Measurements from ENCODE around the gene PDHX. TPM values are rescaled to one million over a fixed set of nuclear protein-coding genes. Genes with fewer than 3 reads are reported as not detected.
"Not testable (repeated sequence)": the region's sequence is repeated elsewhere in the genome, so short reads cannot be mapped to it uniquely, and the experiment has no call there.

The PDHX gene
- total RNA-seq, 1 experiment from 2014 or later, result 26.0 TPM

- no peaks in the 10 kb centered on the region for H4K20me1 ChIP-seq (ENCODE audit: insufficient read depth, low read depth, low read length)
- peaks cover 26% of the 10 kb centered on the region for H3K36me3 ChIP-seq (ENCODE audit: insufficient read depth, low read length)
- H3K27me3 ChIP-seq (ENCODE audit: low read length), result no peaks in the 10 kb centered on the region
- no peak overlapping the region for H3K9ac ChIP-seq (ENCODE audit: low read length)
- no peak for DNase-seq
- H3K4me1 ChIP-seq (ENCODE audit: low read length), result no peaks in the 10 kb centered on the region
- H3K9me2 ChIP-seq (replicated peaks; ENCODE audit: insufficient read depth, low read length), result no peaks in the 10 kb centered on the region
- H3K9me3 ChIP-seq (ENCODE audit: low read length), result peaks cover 30% of the 10 kb centered on the region
- H3K4me3 ChIP-seq (ENCODE audit: low read length), result no peak overlapping the region
- H3K4me2 ChIP-seq (ENCODE audit: low read depth, low read length, poor library complexity, severe bottlenecking), result no peak overlapping the region
- no peak overlapping the region for H3K27ac ChIP-seq (ENCODE audit: low read length)
- peaks cover 100% of the 10 kb centered on the region for H3K79me2 ChIP-seq (ENCODE audit: low read length)
- no peak overlapping the region for H2AFZ ChIP-seq (ENCODE audit: low read length)
Observed at GRCh38 chr11:34904421-34904955, 11.9 kb upstream of the PDHX start.

- H3K4me3 ChIP-seq (ENCODE audit: low read length), result no peak overlapping the region
- peaks cover 18% of the 10 kb centered on the region for H3K9me3 ChIP-seq (ENCODE audit: low read length)
- H3K79me2 ChIP-seq (ENCODE audit: low read length), result peaks cover 99% of the 10 kb centered on the region
- DNase-seq, result no peak
- H3K27me3 ChIP-seq (ENCODE audit: low read length), result no peaks in the 10 kb centered on the region
- H3K36me3 ChIP-seq (ENCODE audit: insufficient read depth, low read length), result peaks cover 35% of the 10 kb centered on the region
- H3K27ac ChIP-seq (ENCODE audit: low read length), result no peak overlapping the region
- H3K9me2 ChIP-seq (replicated peaks; ENCODE audit: insufficient read depth, low read length), result no peaks in the 10 kb centered on the region
- no peak overlapping the region for H3K4me2 ChIP-seq (ENCODE audit: low read depth, low read length, poor library complexity, severe bottlenecking)
- no peak overlapping the region for H3K9ac ChIP-seq (ENCODE audit: low read length)
- H2AFZ ChIP-seq (ENCODE audit: low read length), result no peak overlapping the region
- H4K20me1 ChIP-seq (ENCODE audit: insufficient read depth, low read depth, low read length), result no peaks in the 10 kb centered on the region
- H3K4me1 ChIP-seq (ENCODE audit: low read length), result peaks cover 6% of the 10 kb centered on the region
Observed at GRCh38 chr11:34905666-34906065, 10.8 kb upstream of the PDHX start.

GRCh38 chr11:34907934-34908593 lies 8.4 kb upstream of the PDHX start:
- no peak overlapping the region for H3K4me2 ChIP-seq (ENCODE audit: low read depth, low read length, poor library complexity, severe bottlenecking)

GRCh38 chr11:34909415-34909814 lies 7.0 kb upstream of the PDHX start:
- H3K4me3 ChIP-seq (ENCODE audit: low read length), result no peak overlapping the region
- H3K79me2 ChIP-seq (ENCODE audit: low read length), result peaks cover 95% of the 10 kb centered on the region
- peaks cover 30% of the 10 kb centered on the region for H3K36me3 ChIP-seq (ENCODE audit: insufficient read depth, low read length)
- H3K9me2 ChIP-seq (replicated peaks; ENCODE audit: insufficient read depth, low read length), result no peaks in the 10 kb centered on the region
- H3K4me1 ChIP-seq (ENCODE audit: low read length), result peaks cover 25% of the 10 kb centered on the region
- H3K27me3 ChIP-seq (ENCODE audit: low read length), result no peaks in the 10 kb centered on the region
- no peak overlapping the region for H3K4me2 ChIP-seq (ENCODE audit: low read depth, low read length, poor library complexity, severe bottlenecking)
- H3K27ac ChIP-seq (ENCODE audit: low read length), result no peak overlapping the region
- H4K20me1 ChIP-seq (ENCODE audit: insufficient read depth, low read depth, low read length), result no peaks in the 10 kb centered on the region
- H3K9me3 ChIP-seq (ENCODE audit: low read length), result no peaks in the 10 kb centered on the region; the same call in 1 of the 2 replicates
- no peak overlapping the region for H2AFZ ChIP-seq (ENCODE audit: low read length)
- H3K9ac ChIP-seq (ENCODE audit: low read length), result no peak overlapping the region
- no peak for DNase-seq

More at GRCh38 chr11:34907934-34908593, 8.4 kb upstream of the PDHX start:
- Histone ChIP-seq H3K27me3 (ENCODE audit: low read length) (no peaks in the 10 kb centered on the region), H2AFZ (ENCODE audit: low read length) (no peak overlapping the region), H3K36me3 (ENCODE audit: insufficient read depth, low read length) (peaks cover 28% of the 10 kb centered on the region), H3K9me2 (replicated peaks; ENCODE audit: insufficient read depth, low read length) (no peaks in the 10 kb centered on the region), H3K27ac (ENCODE audit: low read length) (no peak overlapping the region), H3K9ac (ENCODE audit: low read length) (no peak overlapping the region), H3K4me3 (ENCODE audit: low read length) (no peak overlapping the region), H3K9me3 (ENCODE audit: low read length) (peaks cover 3% of the 10 kb centered on the region), H3K4me1 (ENCODE audit: low read length) (peaks cover 23% of the 10 kb centered on the region), H3K79me2 (ENCODE audit: low read length) (peaks cover 95% of the 10 kb centered on the region), H4K20me1 (ENCODE audit: insufficient read depth, low read depth, low read length) (no peaks in the 10 kb centered on the region)
- DNase-seq, result no peak

GRCh38 chr11:34909955-34910354 lies 6.5 kb upstream of the PDHX start:
- no peak overlapping the region for H3K27ac ChIP-seq (ENCODE audit: low read length)
- no peaks in the 10 kb centered on the region for H3K9me2 ChIP-seq (replicated peaks; ENCODE audit: insufficient read depth, low read length)
- no peaks in the 10 kb centered on the region for H4K20me1 ChIP-seq (ENCODE audit: insufficient read depth, low read depth, low read length)
- H3K4me1 ChIP-seq (ENCODE audit: low read length), result peaks cover 30% of the 10 kb centered on the region
- no peaks in the 10 kb centered on the region; the same call in 1 of the 2 replicates for H3K9me3 ChIP-seq (ENCODE audit: low read length)
- DNase-seq, result no peak
- H3K79me2 ChIP-seq (ENCODE audit: low read length), result peaks cover 95% of the 10 kb centered on the region
- no peak overlapping the region for H3K4me3 ChIP-seq (ENCODE audit: low read length)
- H3K36me3 ChIP-seq (ENCODE audit: insufficient read depth, low read length), result peaks cover 31% of the 10 kb centered on the region
- H3K27me3 ChIP-seq (ENCODE audit: low read length), result no peaks in the 10 kb centered on the region
- H3K4me2 ChIP-seq (ENCODE audit: low read depth, low read length, poor library complexity, severe bottlenecking), result no peak overlapping the region
- no peak overlapping the region for H2AFZ ChIP-seq (ENCODE audit: low read length)
- no peak overlapping the region for H3K9ac ChIP-seq (ENCODE audit: low read length)

GRCh38 chr11:34910817-34911216 lies 5.6 kb upstream of the PDHX start:
- Histone ChIP-seq H3K9me2 (replicated peaks; ENCODE audit: insufficient read depth, low read length) (no peaks in the 10 kb centered on the region), H3K4me2 (ENCODE audit: low read depth, low read length, poor library complexity, severe bottlenecking) (no peak overlapping the region), H3K9ac (ENCODE audit: low read length) (no peak overlapping the region), H3K27ac (ENCODE audit: low read length) (peak overlapping the region; percentile 17; the same call in 1 of the 2 replicates), H4K20me1 (ENCODE audit: insufficient read depth, low read depth, low read length) (no peaks in the 10 kb centered on the region), H2AFZ (ENCODE audit: low read length) (no peak overlapping the region), H3K27me3 (ENCODE audit: low read length) (no peaks in the 10 kb centered on the region), H3K79me2 (ENCODE audit: low read length) (peaks cover 95% of the 10 kb centered on the region), H3K9me3 (ENCODE audit: low read length) (no peaks in the 10 kb centered on the region; the same call in 1 of the 2 replicates), H3K36me3 (ENCODE audit: insufficient read depth, low read length) (peaks cover 31% of the 10 kb centered on the region), H3K4me3 (ENCODE audit: low read length) (no peak overlapping the region), H3K4me1 (ENCODE audit: low read length) (peaks cover 34% of the 10 kb centered on the region)
- peak; percentile 44 for DNase-seq

- Histone ChIP-seq H3K27me3 (ENCODE audit: low read length) (no peaks in the 10 kb centered on the region), H3K27ac (ENCODE audit: low read length) (no peak overlapping the region), H3K79me2 (ENCODE audit: low read length) (peaks cover 89% of the 10 kb centered on the region), H4K20me1 (ENCODE audit: insufficient read depth, low read depth, low read length) (no peaks in the 10 kb centered on the region), H3K36me3 (ENCODE audit: insufficient read depth, low read length) (peaks cover 28% of the 10 kb centered on the region), H3K4me1 (ENCODE audit: low read length) (peaks cover 34% of the 10 kb centered on the region), H3K9ac (ENCODE audit: low read length) (no peak overlapping the region), H3K4me3 (ENCODE audit: low read length) (no peak overlapping the region), H3K9me3 (ENCODE audit: low read length) (no peaks in the 10 kb centered on the region; the same call in 1 of the 2 replicates), H3K4me2 (ENCODE audit: low read depth, low read length, poor library complexity, severe bottlenecking) (no peak overlapping the region), H2AFZ (ENCODE audit: low read length) (no peak overlapping the region), H3K9me2 (replicated peaks; ENCODE audit: insufficient read depth, low read length) (no peaks in the 10 kb centered on the region)
- DNase-seq, result no peak
Observed at GRCh38 chr11:34911676-34912075, 4.7 kb upstream of the PDHX start.

GRCh38 chr11:34913556-34913955 lies 2.9 kb upstream of the PDHX start:
- H3K79me2 ChIP-seq (ENCODE audit: low read length), result peaks cover 89% of the 10 kb centered on the region
- not testable (repeated sequence) for H3K4me3 ChIP-seq (ENCODE audit: low read length)

More at GRCh38 chr11:34913556-34913955, 2.9 kb upstream of the PDHX start:
- not testable (repeated sequence) for H3K9ac ChIP-seq (ENCODE audit: low read length); H3K27ac ChIP-seq (ENCODE audit: low read length); H4K20me1 ChIP-seq (ENCODE audit: insufficient read depth, low read depth, low read length); DNase-seq; H2AFZ ChIP-seq (ENCODE audit: low read length); H3K9me2 ChIP-seq (replicated peaks; ENCODE audit: insufficient read depth, low read length); H3K4me2 ChIP-seq (ENCODE audit: low read depth, low read length, poor library complexity, severe bottlenecking); H3K9me3 ChIP-seq (ENCODE audit: low read length); H3K27me3 ChIP-seq (ENCODE audit: low read length)
- Histone ChIP-seq H3K4me1 (ENCODE audit: low read length) (peaks cover 48% of the 10 kb centered on the region), H3K36me3 (ENCODE audit: insufficient read depth, low read length) (peaks cover 24% of the 10 kb centered on the region)
